ENCODE results near the gene WDR18. TPM values are rescaled to one million over a fixed set of nuclear protein-coding genes. Genes with fewer than 3 reads are reported as not detected.
"Not testable (repeated sequence)": the region's sequence is repeated elsewhere in the genome, so short reads cannot be mapped to it uniquely, and the experiment has no call there.

WDR18 gene
- total RNA-seq, 6 experiments from 2014 or later = 47.5 to 55.8 (median 51.3) TPM

GRCh38 chr19:954672-955494, 29.3 kb upstream of the WDR18 start:
- Mint-ChIP-seq H3K4me3 (no peak overlapping the region), H3K27me3 (ENCODE audit: insufficient read depth) (peaks cover 3% of the 10 kb centered on the region; the same call in 1 of the 2 replicates), H3K9me3 (no peaks in the 10 kb centered on the region), H3K36me3 (ENCODE audit: low read depth) (peaks cover 9% of the 10 kb centered on the region), H3K27ac (no peak overlapping the region), H3K4me1 (ENCODE audit: low read depth) (peaks cover 23% of the 10 kb centered on the region)
- TF ChIP-seq CTCF (IDR thresholded peaks at IDR 0.05) = no peak
- DNase-seq = no peak

- Mint-ChIP-seq H3K27me3 (ENCODE audit: insufficient read depth) (no peaks in the 10 kb centered on the region), H3K36me3 (ENCODE audit: low read depth) (peaks cover 9% of the 10 kb centered on the region), H3K4me1 (ENCODE audit: low read depth) (peaks cover 23% of the 10 kb centered on the region), H3K9me3 (no peaks in the 10 kb centered on the region), H3K27ac (peak overlapping the region; percentile 40), H3K4me3 (no peak overlapping the region)
- TF ChIP-seq CTCF (IDR thresholded peaks at IDR 0.05) = no peak
- DNase-seq = no peak
Measured at GRCh38 chr19:955803-956765, 28.1 kb upstream of the WDR18 start.

GRCh38 chr19:956766-957440, 27.2 kb upstream of the WDR18 start:
- Mint-ChIP-seq H3K27me3 (ENCODE audit: insufficient read depth) (no peaks in the 10 kb centered on the region), H3K9me3 (no peaks in the 10 kb centered on the region), H3K4me1 (ENCODE audit: low read depth) (peaks cover 19% of the 10 kb centered on the region), H3K4me3 (peak overlapping the region; percentile 61), H3K36me3 (ENCODE audit: low read depth) (peaks cover 5% of the 10 kb centered on the region), H3K27ac (peak overlapping the region; percentile 87)
- TF ChIP-seq CTCF (IDR thresholded peaks at IDR 0.05) = no peak
- peak; percentile 62 for DNase-seq

GRCh38 chr19:957578-957977, 26.6 kb upstream of the WDR18 start:
- not testable (repeated sequence) for H3K27me3 Mint-ChIP-seq (ENCODE audit: insufficient read depth); DNase-seq; H3K9me3 Mint-ChIP-seq; H3K4me3 Mint-ChIP-seq; H3K36me3 Mint-ChIP-seq (ENCODE audit: low read depth)
- H3K4me1 Mint-ChIP-seq (ENCODE audit: low read depth) = peaks cover 23% of the 10 kb centered on the region
- H3K27ac Mint-ChIP-seq = peak overlapping the region; percentile 87

- peak overlapping the region; percentile 75; the same call in 1 of the 2 replicates for H3K27ac Mint-ChIP-seq
- no peak for TF ChIP-seq CTCF (IDR thresholded peaks at IDR 0.05)
- peak overlapping the region; percentile 47 for H3K4me3 Mint-ChIP-seq
- H3K9me3 Mint-ChIP-seq = no peaks in the 10 kb centered on the region
- DNase-seq = peak; percentile 51
- H3K27me3 Mint-ChIP-seq (ENCODE audit: insufficient read depth) = no peaks in the 10 kb centered on the region; the same call in 1 of the 2 replicates
- peaks cover 11% of the 10 kb centered on the region for H3K36me3 Mint-ChIP-seq (ENCODE audit: low read depth)
- H3K4me1 Mint-ChIP-seq (ENCODE audit: low read depth) = peaks cover 23% of the 10 kb centered on the region
Measured at GRCh38 chr19:958967-959855, 24.9 kb upstream of the WDR18 start.

Data from HFFc6 (cell line).